ENCODE measurements around the gene SEPTIN2.
A peak's percentile ranks its signal among the peaks of the same experiment; 100 is the strongest.
"Not testable (repeated sequence)": the region's sequence is repeated elsewhere in the genome, so short reads cannot be mapped to it uniquely, and the experiment has no call there.

The SEPTIN2 gene

DNA sequence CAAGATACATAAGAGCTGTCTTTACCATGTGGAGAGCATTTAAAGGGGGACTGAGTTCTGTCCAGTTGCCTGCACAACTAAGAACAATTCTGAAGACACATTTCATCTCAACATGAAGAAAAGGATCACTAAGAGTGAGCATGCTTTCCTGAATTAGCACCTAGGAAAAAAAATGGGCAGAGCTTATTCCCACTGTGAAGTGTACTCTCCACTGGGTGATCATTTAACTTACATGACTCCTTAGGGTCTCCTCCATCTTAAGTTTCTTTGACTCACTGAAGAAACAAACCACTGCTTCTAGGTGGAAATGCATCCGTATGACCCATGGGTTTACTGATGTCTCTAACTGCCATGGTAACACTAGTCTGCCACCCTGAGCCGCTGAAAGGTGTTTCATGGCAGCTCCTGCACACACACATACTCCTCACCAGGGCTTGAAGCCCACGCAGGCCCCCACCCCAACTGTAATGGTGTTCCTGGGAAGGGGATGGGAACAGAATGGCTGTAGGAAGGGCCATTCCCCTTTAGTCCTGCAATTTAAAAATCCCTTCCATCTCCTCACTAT is 27.3 kb upstream of the SEPTIN2 start:
- DNase-seq, result peak; percentile 15

DNA sequence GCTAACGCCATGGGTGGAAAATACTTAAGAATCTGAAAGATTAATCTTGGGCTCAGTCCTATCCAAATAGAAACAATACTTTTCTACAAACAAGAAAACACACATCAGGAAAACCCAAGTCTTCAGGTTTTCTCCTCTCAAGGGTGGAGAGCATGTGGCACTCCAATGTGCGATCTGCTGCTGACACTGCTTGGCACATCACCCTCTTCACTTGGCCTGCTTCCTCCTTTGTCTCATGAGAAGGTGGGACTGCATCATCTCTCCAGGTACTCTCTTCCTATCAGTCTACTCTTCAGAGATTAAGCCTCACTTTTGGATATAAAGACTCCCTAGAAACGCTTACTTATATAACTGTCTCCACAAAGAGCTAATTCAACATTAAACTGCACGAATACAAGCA is 26.7 kb upstream of the SEPTIN2 start:
- peak; percentile 23 for DNase-seq

DNA sequence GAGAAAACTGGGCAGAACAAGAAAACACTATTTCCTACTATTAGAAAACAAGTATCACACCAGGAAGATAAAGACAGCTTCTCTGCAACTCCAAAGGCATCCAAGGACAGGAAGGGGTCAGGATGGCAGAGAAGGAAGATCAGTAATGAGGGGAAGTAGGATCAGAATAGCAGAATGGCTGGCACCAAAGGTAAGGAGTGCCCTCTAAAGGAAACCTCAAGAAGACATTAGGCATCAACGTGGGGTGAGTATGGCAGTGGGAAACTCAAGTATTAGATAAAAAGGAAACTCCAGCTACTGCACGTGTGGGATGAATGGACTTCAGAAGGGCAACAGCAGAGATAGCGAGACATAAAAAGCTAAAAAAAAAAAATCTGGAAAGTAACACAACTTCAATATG is 26.1 kb upstream of the SEPTIN2 start:
- peak; percentile 22 for DNase-seq

DNA sequence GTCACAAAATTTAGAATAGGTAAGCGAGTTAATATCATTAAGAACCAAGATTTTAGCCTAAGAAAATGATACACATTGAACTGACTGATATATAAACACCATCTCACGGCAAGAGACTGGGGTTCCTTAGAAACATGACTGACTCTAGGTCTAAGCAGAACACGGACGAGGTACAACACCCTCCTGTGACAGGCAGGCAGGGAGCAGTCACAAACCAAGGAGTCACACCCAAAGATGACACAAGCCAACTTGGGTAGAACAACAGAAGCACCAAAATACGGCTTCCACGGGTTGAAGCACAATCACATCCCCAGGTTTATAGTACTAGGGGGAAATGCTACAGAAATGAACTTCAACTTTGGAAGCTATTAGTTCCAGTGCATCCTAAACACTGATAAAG is 24.6 kb upstream of the SEPTIN2 start:
- DNase-seq, result peak; percentile 28

DNA sequence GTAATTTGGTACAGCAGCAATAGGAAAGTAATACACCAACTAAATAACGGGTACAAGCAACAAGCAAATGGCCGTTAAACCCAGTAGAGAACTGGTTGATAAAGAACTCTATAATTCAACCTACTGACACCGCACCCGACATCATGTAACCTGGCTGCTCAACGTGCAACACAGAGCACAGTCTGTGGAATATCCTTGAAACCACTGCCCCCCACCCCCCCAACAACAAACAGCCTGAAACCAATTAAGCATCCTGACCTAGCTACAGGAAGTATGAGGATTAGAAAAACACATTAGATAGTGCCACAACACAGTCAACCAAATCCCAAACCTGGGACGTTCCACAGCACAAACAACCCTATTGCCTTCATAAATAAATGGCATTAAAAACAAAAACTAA is 23.7 kb upstream of the SEPTIN2 start:
- DNase-seq, result peak; percentile 7

DNA sequence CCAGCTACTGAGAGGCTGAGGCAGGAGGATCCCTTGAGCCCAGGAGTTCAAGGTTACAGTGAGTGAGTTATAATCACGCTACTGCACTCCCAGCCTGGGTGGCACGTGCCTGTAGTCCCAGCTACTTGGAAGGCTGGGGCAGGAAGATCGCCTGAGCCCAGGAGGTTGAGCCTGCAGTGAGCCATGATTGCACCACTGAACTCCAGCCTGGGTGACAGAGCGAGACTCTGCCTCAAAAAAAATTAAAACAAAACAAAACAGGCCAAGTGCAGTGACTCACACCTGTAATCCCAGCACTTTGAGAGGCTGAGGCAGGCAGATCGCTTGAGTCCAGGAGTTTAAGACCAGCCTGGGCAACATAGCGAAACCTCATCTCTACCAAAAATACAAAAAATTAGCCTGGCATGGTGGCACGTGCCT is 22.3 kb upstream of the SEPTIN2 start:
- DNase-seq, result not testable (repeated sequence)

DNA sequence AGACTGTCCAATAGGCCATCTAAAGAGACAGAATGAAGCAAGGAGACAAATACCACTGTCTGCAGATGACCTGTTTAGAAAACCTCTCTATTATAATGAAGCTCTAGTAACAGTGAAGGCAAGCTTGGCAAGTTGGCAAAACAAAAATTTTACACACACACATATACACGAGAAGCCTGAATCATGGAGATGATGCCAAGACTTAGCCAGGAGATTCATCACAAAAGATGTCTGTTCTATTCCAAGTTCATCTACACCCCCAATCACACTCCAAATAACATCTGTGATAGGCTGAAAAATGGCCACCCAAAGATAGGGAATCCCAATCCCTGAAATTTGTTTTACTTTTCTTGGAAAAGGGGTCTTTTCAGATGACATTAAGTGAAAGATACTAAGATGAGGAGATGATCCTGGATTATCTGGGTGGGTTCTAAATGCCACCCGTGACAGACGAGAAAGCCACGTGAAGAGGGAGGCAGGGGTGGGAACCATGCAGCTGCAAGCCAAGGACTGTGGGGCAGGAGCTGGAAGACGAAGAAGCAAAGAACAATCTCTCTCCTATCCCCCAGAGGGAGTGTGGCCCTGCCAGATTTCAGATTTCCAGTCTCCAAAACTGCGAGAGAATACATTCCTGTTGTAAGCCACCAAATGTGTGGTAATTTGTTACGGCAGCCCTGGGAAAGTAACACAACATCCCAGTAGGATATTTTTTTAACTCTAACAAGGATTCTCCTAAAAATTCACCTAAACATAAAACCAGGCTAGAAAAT is 20.2 kb upstream of the SEPTIN2 start:
- no peak for DNase-seq

DNA sequence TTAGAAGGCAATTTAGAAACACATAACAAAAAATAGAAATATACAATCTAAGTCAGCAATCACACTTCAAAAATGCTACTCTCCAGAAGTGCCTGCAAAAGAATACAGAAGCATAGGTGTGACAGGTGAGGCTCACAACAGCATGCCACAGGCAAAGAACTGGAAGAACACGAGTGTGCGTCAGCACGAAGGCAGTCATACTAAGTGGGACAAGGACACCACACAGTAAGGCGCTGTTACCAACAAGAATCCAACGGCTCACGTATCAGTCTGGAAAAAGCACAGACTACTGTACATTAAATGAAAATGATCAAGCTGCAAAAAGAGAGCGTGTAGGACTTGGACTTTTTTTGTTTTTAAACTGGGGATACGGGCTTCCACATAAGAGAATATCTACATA is 19.0 kb upstream of the SEPTIN2 start:
- DNase-seq, result no peak

DNA sequence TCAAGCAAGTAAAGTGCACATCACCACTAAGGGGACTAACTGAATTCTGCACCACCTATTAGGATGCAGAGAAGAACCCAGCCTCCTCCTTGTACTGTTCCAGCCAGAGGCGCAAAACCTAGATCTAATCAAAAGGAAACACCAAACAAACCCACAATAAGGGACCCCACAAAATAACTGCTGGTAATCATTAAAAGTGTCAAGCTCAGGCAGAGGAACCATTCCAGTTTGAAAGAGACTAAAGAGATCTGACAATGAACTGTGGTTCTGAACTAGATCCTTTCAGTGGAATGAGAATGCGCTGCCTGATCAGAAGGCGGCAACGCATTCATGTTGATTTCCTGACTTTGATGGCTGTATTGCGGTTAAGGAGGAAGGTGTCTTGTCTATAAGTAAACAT is 17.1 kb upstream of the SEPTIN2 start:
- no peak for DNase-seq

DNA sequence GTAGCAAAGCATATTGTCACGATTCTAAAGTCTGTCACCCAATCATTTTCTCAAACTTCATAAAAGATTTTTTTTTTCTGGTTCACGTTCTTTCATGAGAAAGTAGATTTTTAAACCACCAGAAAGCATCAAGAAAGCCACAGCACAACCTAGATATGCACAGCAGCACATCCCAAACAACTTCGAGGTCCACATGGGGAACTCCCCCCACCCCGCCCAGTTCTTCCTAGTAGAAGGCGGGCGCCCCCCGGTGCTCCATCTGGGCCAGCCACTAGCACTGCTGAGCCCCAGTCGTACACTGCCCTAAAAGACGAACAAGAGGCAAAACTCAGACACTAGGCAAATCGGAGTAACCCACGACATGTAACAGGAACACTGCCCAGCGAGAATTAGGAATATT is 15.7 kb upstream of the SEPTIN2 start:
- DNase-seq, result no peak

DNA sequence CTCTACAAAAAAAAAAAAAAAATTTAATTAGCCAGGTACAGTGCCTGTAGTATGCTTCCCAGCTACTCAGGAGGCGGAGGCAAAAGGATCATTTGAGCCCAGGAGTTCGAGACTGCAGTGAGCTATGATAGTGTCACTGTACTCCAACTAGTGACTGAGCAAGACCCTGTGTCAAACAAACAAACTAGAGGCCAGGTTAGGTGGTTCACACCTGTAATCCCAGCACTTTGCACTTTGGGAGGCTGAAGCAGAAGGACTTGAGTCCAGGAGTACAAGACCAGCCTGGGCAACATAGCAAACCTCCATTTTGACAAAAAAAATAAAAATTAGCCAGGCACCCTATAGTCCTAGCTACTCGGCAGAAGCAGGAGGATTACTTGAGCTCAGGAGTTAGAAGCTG is 13.6 kb upstream of the SEPTIN2 start:
- no peak for DNase-seq

DNA sequence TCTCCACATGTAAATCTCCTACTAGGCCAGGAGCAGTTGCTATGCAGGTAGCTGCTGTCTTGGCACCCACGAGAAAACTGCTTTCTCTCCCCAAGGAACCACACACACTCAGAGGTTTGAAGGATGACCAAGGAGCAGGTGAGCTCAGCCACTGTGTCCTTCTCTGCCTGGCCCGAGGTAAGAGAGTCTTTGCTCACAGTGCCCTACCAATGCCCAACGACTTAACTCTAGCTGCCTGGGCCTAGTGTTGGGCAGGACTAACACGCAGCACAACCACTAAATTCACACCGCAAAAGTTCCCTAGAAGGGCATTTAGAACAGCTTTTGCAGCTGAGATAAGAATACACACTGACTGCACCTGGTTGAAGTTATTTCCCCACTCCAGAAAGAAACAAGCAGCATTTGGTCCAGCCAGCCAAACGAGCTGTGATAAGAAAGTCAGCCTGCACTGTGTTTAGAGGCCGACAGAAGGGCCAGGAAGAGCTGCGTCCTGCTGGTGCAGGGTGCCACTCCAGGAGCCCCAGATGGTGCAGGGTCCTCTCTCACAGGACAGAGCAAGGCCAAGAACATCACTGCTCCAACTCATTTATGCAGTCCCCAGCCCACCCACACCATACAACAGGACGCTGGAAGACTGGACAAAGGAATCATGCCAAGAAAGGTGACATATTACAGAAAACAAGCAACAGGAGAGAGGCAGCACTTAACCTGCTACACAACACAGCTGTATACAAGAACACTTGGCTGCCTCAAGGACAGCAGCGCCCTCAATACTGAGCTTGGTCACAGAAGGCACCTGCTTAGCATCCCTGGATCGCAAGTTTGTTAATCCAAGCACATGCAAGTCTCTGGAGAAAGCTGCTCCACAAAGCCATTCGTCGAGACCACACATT is 12.7 kb upstream of the SEPTIN2 start:
- DNase-seq, result no peak

DNA sequence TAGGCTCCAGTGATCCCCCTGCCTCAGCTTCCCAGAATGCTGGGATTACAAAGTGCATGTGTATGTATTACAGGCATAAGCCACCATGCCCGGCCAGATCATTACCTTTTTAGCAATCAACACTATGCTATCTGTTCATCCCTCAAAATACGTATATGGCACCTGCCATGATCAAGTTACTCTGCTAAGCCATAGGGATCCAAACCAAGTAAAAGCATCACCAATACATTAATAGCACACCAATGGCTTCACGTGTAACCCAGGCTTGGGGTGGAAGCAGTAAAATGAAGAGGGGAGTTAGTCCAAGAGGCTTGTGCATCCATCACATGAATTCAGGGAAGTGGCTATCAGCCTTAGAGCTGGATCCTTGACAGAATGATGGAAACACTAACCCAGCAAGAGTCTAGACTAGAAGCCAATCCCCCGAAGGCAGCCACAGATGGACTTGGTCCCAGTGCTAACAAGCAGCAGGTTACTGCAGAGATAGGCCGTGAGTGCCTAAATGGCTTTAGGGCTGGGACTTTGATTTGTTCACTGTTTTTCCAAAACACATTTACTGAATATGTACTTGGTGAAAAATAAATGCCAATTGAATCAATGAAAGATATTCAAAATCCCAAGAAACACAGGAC is 11.6 kb upstream of the SEPTIN2 start:
- DNase-seq, result no peak

DNA sequence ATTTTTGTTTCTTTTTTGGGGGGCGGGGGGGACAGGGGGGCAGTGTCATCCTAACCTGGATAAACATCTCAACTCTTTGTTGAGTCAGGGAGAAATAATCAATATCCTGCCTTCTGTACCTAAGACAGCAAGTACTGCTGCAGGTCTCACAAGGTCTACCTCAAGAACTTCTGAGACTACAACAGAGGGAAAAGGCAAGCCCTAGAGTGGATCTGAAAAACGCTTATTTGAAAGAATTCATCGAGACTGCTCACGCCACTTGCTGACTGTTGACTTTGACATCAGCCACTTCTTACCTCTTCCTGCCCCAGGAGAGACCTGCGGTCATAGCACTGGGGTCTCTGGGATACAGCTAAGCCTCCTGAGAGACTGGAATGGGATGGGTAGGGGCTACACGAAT is 8.7 kb upstream of the SEPTIN2 start:
- no peak for DNase-seq

DNA sequence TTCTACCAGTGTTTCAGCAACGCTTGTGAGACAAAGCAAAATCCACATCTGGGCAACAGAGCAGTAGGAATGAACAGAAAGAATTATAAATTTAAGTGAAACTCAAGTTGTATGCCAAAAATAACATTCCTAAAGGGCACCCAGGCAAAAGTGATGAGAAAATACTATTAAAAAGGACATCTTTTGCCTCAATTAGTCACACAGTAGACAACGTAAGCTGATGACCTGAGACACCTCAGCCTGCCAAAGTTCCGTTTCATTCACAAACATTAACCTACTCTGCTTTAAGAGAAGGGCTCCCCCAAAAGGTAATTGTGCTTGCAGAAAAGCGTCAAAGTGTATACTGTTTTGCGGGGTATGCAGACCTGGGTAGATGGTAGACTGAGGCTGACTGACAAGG is 7.5 kb upstream of the SEPTIN2 start:
- no peak for DNase-seq

DNA sequence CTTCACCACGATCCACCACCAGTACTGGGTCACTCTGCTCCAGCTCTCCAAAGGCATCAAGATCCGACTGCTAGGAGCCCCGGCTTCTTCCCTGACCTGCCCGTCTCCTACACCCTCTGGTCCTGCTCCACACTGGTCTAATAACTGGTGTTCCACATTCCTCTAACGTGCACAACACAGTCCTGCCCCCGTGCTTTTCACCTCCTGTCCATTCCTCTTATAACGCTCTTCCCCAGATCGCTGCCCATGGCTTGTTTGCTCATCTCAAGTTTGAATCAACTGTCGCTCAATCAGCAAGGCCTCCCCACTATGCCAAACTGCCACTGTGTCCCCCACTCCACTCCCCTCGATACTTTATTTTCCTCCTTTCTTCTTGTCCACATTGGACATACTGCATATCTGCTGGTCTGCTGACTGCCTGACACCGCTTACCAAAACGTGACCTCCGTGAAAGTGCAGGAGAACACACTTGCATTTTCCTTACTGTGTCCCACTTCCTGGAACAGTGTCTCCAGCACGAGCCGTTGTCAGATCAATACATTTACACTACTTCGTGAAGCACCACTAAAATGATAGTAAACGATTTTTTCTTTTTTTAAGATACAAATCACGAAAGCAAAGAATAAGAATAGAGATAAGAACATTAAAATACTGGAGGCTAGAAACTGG is 6.8 kb upstream of the SEPTIN2 start:
- no peak for DNase-seq

DNA sequence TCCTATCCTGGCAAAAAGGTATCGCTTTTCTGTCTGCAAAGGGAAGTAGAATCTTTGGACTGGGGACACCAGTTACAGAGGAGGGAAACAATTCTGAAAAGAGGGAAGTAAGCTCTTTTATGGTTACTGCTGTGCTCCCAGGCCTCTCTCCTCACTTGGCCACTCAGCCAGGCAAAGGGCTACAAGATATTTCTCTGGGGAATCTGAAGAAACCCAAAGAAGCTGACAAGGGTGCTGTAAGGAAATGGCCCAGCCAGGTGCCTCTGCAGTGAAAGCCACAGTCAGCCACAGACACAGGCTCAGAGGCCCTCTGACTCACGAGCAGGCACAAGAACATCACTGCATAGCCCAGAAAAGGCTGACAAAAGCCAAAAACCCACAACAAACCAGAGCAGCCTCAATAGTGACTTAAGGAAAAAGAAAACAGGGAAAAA is 6.0 kb upstream of the SEPTIN2 start:
- peak; percentile 76 for DNase-seq

DNA sequence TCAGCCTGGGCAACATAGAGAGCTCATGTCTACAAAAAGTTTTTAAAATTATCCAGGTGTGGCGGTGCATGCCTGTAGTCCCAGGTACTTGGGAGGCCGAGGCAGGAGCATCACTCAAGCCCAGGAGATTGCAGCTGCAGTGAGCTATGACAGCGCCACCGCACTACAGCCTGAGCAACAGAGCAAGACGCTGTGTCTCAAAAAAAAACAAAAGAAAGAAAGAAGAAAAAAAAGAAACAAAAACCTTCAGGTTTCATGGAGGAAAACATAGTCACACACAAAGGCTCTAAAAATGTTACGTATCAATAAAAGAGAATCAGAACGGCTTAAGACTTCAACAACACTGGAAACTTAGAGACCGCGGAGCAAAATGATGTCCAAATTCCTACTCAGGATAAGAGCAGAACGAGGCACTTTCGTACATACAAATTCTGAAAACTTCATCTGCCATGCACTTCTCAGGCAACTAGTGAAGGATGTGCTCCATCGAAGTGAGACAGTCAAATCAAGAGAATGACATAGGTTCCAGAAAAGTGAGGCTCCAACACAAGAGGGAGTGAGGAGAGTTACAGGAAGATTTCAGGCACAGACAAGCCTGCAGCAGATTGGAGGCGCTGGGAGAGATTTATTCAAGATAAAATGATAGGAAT is 4.7 kb upstream of the SEPTIN2 start:
- DNase-seq, result no peak

DNA sequence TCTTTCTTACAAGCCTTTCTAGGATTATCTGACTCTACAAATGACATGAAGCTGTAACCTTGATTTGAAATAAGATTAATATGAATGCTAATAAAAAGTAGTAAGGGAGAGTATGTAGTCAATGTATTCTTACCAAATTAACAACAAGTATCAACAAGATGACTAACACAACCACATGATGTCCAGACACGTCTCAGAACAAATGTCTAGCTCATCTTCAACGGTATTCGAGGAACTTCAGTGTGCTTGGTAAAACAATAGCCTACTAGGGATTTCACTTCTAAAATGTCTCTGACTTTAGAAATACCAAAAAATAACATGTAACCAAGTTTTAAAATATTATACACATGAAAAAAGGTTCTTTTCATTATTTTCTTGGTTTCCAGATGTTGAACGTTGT is 3.6 kb upstream of the SEPTIN2 start:
- DNase-seq, result no peak

DNA sequence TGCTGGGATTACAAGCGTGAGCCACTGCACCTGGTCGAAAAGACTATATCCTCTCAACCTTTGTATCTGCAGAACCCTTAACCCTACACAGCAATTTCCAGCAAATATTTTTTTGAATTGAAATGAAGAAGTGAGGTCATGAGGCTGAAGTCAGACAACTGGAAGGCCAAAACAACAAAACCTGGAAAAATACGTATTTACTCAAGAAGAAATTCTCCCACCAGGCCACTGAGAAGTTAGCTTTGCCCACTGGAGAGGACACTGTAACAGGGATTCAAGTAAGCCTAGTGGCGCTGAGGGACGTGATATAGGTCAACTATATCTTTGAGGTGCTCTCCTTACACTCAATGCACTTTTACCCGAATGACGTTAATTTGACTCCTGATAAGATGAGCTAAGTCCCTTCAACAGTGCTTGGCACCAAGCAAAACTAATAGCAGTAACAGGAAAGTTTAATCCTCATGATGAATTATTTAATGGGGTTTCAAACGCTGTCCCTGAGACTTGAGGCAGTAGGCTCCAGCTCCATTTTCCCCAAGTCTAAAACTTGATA is 2.1 kb upstream of the SEPTIN2 start:
- no peak for DNase-seq

DNA sequence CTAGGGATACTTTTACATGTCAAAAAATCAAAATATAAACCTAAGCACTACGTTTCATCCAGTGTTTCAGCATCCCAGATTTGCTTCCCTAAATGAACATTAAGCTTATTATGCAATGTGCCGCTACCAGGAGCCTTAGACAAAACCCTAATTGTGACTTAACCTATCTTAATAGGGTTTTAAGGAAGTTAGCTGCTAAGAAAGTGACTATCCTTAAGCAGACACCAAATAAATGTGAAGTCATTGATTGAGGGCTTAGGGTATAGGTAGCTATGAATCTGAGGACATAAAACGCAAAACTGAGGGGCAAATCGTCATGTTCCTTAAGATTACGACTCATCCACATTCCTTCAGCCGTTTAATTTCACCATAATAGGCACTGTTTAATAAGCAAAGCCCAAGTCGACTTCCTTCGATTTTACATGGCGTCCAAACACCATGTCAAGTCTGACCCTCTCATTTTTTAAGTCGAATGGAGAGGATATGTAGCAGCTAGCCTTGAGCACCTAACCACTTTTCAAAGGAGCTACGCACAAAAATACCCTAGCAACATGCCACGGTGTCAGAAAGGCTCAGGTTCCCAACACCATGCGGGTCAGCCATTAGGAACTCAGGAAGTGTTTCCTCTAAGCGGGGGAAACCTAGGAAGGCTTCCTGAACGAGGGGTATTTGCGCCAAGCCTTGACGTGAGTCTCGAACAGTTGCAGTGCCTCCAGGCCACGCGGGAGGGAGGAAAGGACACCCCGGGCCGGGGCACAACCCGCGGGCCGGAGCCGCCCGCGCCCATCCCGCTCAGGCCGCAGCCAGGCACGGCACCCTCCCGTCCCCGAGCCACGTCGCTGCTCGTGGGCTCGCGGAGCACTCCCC is 1.3 kb upstream of the SEPTIN2 start:
- DNase-seq, result no peak
